Keratinocyte (primary cell): ENCODE data around the gene ARHGEF19.

Experiments used
- EZH2 ChIP-seq: IDR thresholded peaks from one replicate; pipeline ENCODE4 v1.6.1; 2012; ENCODE audit warnings: inconsistent platforms, mild to moderate bottlenecking, low read length, moderate library complexity
- TF ChIP-seq, protein P1 (sequence below), 3 experiments: IDR thresholded peaks in 1 of 3; conservative IDR thresholded peaks in 1 of 3; optimal IDR thresholded peaks in 1 of 3; 2 replicates in 2 of 3; 3 replicates in 1 of 3; pipeline versions ENCODE3 to v1.5.1; 2011; ENCODE audit warnings: low read length in 3 of 3, mild to moderate bottlenecking in 3 of 3, moderate library complexity in 2 of 3, control low read depth in 1 of 3, inconsistent platforms in 1 of 3; ENCODE audit not compliant: insufficient read depth in 2 of 3; ENCODE audit errors: extremely low read depth in 1 of 3

DNA sequence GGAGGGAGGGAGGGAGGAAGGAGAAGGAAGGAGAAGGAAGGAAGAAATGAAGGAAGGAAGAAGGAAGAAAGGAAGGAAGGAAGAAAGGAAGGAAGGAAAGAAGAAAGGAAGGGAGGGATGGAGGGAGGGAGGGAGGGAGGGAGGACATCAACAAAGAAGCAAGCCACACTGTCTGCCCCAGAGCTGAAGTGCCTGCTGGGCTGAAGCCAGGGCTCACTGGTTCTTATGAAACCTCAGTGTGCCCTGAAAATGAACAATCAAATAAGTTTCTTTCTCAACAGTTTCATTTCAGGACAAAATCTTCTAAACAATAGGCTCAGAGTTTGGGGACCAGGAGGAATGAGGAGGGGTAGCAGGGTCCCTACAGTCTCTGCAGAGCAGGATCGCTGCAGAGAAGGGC lies 21.1 kb downstream of the ARHGEF19 start:
- no peak for TF ChIP-seq EZH2
- TF ChIP-seq, protein P1, sequence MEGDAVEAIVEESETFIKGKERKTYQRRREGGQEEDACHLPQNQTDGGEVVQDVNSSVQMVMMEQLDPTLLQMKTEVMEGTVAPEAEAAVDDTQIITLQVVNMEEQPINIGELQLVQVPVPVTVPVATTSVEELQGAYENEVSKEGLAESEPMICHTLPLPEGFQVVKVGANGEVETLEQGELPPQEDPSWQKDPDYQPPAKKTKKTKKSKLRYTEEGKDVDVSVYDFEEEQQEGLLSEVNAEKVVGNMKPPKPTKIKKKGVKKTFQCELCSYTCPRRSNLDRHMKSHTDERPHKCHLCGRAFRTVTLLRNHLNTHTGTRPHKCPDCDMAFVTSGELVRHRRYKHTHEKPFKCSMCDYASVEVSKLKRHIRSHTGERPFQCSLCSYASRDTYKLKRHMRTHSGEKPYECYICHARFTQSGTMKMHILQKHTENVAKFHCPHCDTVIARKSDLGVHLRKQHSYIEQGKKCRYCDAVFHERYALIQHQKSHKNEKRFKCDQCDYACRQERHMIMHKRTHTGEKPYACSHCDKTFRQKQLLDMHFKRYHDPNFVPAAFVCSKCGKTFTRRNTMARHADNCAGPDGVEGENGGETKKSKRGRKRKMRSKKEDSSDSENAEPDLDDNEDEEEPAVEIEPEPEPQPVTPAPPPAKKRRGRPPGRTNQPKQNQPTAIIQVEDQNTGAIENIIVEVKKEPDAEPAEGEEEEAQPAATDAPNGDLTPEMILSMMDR (optimal IDR thresholded peaks at IDR 0.05 in 1 of 3, IDR thresholded peaks at IDR 0.05 in 1 of 3, conservative IDR thresholded peaks at IDR 0.05 in 1 of 3; ENCODE audit: extremely low read depth in 1 of 3, insufficient read depth in 2 of 3, low read length in 3 of 3) = no peak
